Gastroesophageal sphincter (tissue), 3 donors: ENCODE measurements around the gene ZFHX3.

Experiments used
- CTCF ChIP-seq, 4 experiments: fragments of 200-600 bp in 2 of 4; fragments of 450-650 bp in 2 of 4; sonication (generic) in 1 of 4; IDR thresholded peaks; one replicate each; pipeline ENCODE4 v1.5.1; 2017 to 2019; ENCODE audit warnings: antibody characterized with exemption in 4 of 4, mild to moderate bottlenecking in 2 of 4, moderate library complexity in 2 of 4
- POLR2A ChIP-seq, 2 donors: fragments of 450-650 bp; IDR thresholded peaks; one replicate each; pipeline ENCODE4 v1.6.1; 2017; ENCODE audit warnings: antibody characterized with exemption in 2 of 2, mild to moderate bottlenecking in 2 of 2, moderate library complexity in 1 of 2
- POLR2AphosphoS5 ChIP-seq: sonication (generic); formaldehyde crosslinking; IDR thresholded peaks from one replicate; pipeline ENCODE4 v1.6.1; 2017; ENCODE audit warnings: antibody characterized with exemption

GRCh38 chr16:72800524-72801161, 247.3 kb downstream of the ZFHX3 start:
- TF ChIP-seq POLR2A (IDR thresholded peaks at IDR 0.05), result no peak
- no peak for TF ChIP-seq CTCF (IDR thresholded peaks at IDR 0.05)
- no peak for TF ChIP-seq POLR2AphosphoS5
